Endothelial cell of umbilical vein (primary cell): ENCODE measurements around the gene TWF2. TPM values are rescaled to one million over a fixed set of nuclear protein-coding genes. Genes with fewer than 3 reads are reported as not detected.

ENCODE experiments used
- BruUV-seq: library from RNA; stranded (reverse); fragments of 400-500 nt; replicated peaks from 2 replicates; lab custom pipeline; 2021; lab: Mats Ljungman, UMichigan
- CTCF ChIA-PET: fragments of 300-600, 350-600 bp; sonication (Branson Sonifier 250); formaldehyde crosslinking; loops from one replicate; lab custom pipeline; 2021; ENCODE audit warnings: antibody characterized with exemption, inconsistent platforms; lab: Charles Lee
- POLR2A ChIA-PET: fragments of 300-600, 350-600 bp; sonication (Branson Sonifier 250); formaldehyde crosslinking; loops from one replicate; lab custom pipeline; 2021; ENCODE audit warnings: antibody characterized with exemption, inconsistent platforms; lab: Charles Lee
- DNase-seq: peaks from one replicate; pipeline ENCODE4 v3.0.0-alpha.2; 2011; ENCODE audit warnings: low read depth, low spot score
- FAIRE-seq: peaks from 2 replicates; lab custom pipeline; 2011; peaks lifted over from hg19 to GRCh38; lab: Jason Lieb, UNC
- H2AFZ ChIP-seq: 2 replicates; pipeline ENCODE4 v1.6.0; 2012; ENCODE audit warnings: low read depth, low read length, control low read depth, inconsistent platforms
- H3K27ac ChIP-seq: 2 replicates; pipeline ENCODE4 v1.5.1; 2011; ENCODE audit warnings: low read depth, mild to moderate bottlenecking, control low read depth, low read length, moderate library complexity; ENCODE audit not compliant: insufficient read depth
- H3K27me3 ChIP-seq, 2 experiments: 2 replicates each; pipeline versions ENCODE4 v1.6.0 to v1.6.1; 2011; ENCODE audit warnings: low read length in 2 of 2, mixed read lengths in 1 of 2; ENCODE audit not compliant: control insufficient read depth in 2 of 2, insufficient read depth in 2 of 2
- H3K36me3 ChIP-seq, 2 experiments: 2 replicates in 1 of 2; 3 replicates in 1 of 2; pipeline ENCODE4 v1.5.1; 2011; ENCODE audit warnings: low read length in 2 of 2, mild to moderate bottlenecking in 1 of 2, moderate library complexity in 1 of 2; ENCODE audit not compliant: control insufficient read depth in 2 of 2, insufficient read depth in 2 of 2; ENCODE audit errors: extremely low read depth in 1 of 2
- H3K4me1 ChIP-seq: 3 replicates; pipeline ENCODE4 v1.5.1; 2011; ENCODE audit warnings: mild to moderate bottlenecking, low read length; ENCODE audit not compliant: control insufficient read depth, insufficient read depth; ENCODE audit errors: extremely low read depth
- H3K4me2 ChIP-seq: 2 replicates; pipeline ENCODE4 v1.6.1; 2011; ENCODE audit warnings: low read length, control low read depth, mixed read lengths; ENCODE audit not compliant: insufficient read depth
- H3K4me3 ChIP-seq, 3 experiments: fragments of 200-600 bp in 1 of 3; sonication (generic), shearing (Covaris generic) in 1 of 3; replicated peaks in 1 of 3; 2 replicates each; pipeline ENCODE4 v1.5.1; 2011 to 2016; ENCODE audit warnings: control low read depth in 3 of 3, low read length in 3 of 3, mild to moderate bottlenecking in 2 of 3, inconsistent platforms in 1 of 3, low read depth in 1 of 3, moderate library complexity in 1 of 3; ENCODE audit not compliant: insufficient read depth in 1 of 3
- H3K79me2 ChIP-seq: 2 replicates; pipeline ENCODE4 v1.6.0; 2012; ENCODE audit warnings: low read length, inconsistent platforms; ENCODE audit not compliant: control insufficient read depth, insufficient read depth
- H3K9ac ChIP-seq: replicated peaks from 2 replicates; pipeline ENCODE3; 2011; ENCODE audit warnings: low read length, control low read depth; ENCODE audit not compliant: insufficient read depth; ENCODE audit errors: extremely low read depth
- H3K9me1 ChIP-seq: replicated peaks from 3 replicates; pipeline ENCODE4 v1.6.0; 2011; ENCODE audit warnings: mild to moderate bottlenecking, low read length; ENCODE audit not compliant: control insufficient read depth, insufficient read depth; ENCODE audit errors: extremely low read depth
- H3K9me3 ChIP-seq: replicated peaks from 2 replicates; pipeline ENCODE4 v1.5.1; 2012; ENCODE audit warnings: low read length, inconsistent platforms; ENCODE audit not compliant: control insufficient read depth, insufficient read depth
- H4K20me1 ChIP-seq: replicated peaks from 2 replicates; pipeline ENCODE3; 2011; ENCODE audit warnings: mild to moderate bottlenecking, low read length; ENCODE audit not compliant: control insufficient read depth, insufficient read depth; ENCODE audit errors: extremely low read depth
- CTCF ChIP-seq, 2 donors: IDR thresholded peaks; 1 replicate in 1 of 2; 2 replicates in 1 of 2; pipeline ENCODE4 v1.5.1; 2011; ENCODE audit warnings: low read length in 2 of 2, mild to moderate bottlenecking in 2 of 2, moderate library complexity in 2 of 2, control low read depth in 1 of 2, inconsistent platforms in 1 of 2, low read depth in 1 of 2; ENCODE audit not compliant: insufficient read depth in 1 of 2; ENCODE audit errors: extremely low read depth in 1 of 2
- EZH2 ChIP-seq: IDR thresholded peaks from 2 replicates; pipeline ENCODE4 v1.6.1; 2012; ENCODE audit warnings: borderline replicate concordance, low read depth, mild to moderate bottlenecking, moderate library complexity, low read length, inconsistent platforms; ENCODE audit not compliant: severe bottlenecking
- FOS ChIP-seq: IDR thresholded peaks from 2 replicates; pipeline ENCODE4 v1.6.1; 2011; ENCODE audit warnings: mild to moderate bottlenecking, low read length, moderate library complexity, borderline replicate concordance; ENCODE audit not compliant: insufficient read depth
- GATA2 ChIP-seq: IDR thresholded peaks from 2 replicates; pipeline ENCODE4 v1.7.0; 2011; ENCODE audit warnings: low read depth, mild to moderate bottlenecking, moderate library complexity, mixed read lengths, low read length; ENCODE audit not compliant: insufficient read length, insufficient read depth
- JUN ChIP-seq: IDR thresholded peaks from 2 replicates; pipeline ENCODE4 v1.6.1; 2011; ENCODE audit warnings: borderline replicate concordance, low read depth; ENCODE audit not compliant: insufficient read length, insufficient read depth
- MAX ChIP-seq: IDR thresholded peaks from 2 replicates; pipeline ENCODE4 v1.6.1; 2011; ENCODE audit not compliant: insufficient read depth, insufficient read length
- MYC ChIP-seq: IDR thresholded peaks from one replicate; pipeline ENCODE4 v1.6.1; 2011; ENCODE audit warnings: mild to moderate bottlenecking, low read depth, low read length
- POLR2A ChIP-seq: IDR thresholded peaks from 2 replicates; pipeline ENCODE4 v1.6.1; 2012; ENCODE audit warnings: low read depth, mild to moderate bottlenecking, control low read depth, low read length
- POLR2AphosphoS5 ChIP-seq: IDR thresholded peaks from 2 replicates; pipeline ENCODE4 v1.6.1; 2012; ENCODE audit warnings: low read depth, mild to moderate bottlenecking, control low read depth, low read length, moderate library complexity; ENCODE audit not compliant: insufficient read depth
- dilution Hi-C: fragments of 300-500 bp; cut with MboI; formaldehyde crosslinking; loops from one replicate; pipeline ENCODE4 v1.15.0; 2019; ENCODE audit warnings: low sequenced_read_pairs; ENCODE audit not compliant: extremely low pct_ligation_motif_present
- intact Hi-C: fragments of 100-400 bp; cut with micrococcal nuclease; formaldehyde crosslinking; loops from one replicate; pipeline ENCODE4 v1.10.0; 2022
- polyA plus RNA-seq, 4 experiments: library from polyadenylated mRNA; depleted of rRNA in 3 of 4; stranded (reverse) in 3 of 4; unstranded in 1 of 4; fragments of >200 nt; gene quantifications; 2 replicates each; pipeline versions ENCODE4 v1.2.1 to v1.2.3, GENCODE V29; 2011 to 2012; ENCODE audit warnings: missing spikeins in 1 of 4
- total RNA-seq: library from RNA; stranded (reverse); gene quantifications from 2 replicates; pipeline ENCODE4 v1.2.3, GENCODE V29; 2021

Gene TWF2
- total and polyA plus RNA-seq, 2 donors (not counting 3 experiments of a cell fraction or from before 2014, with no cell fraction given): 82.9 to 134 TPM

GRCh38 chr3:52225452-52226228 lies 13.3 kb downstream of the TWF2 start, which contains the start of gene TLR9:
Gene TLR9 (minus strand): TSS chr3:52225645. CDS start chr3:52225529, 116 bp downstream.
- H3K27ac ChIP-seq: no peak within 1 kb of the TSS
- ChIA-PET CTCF (interaction anchor here (1.1 to 9.7 kb wide), 3 partner anchors 12 to 114 kb away, joined by 3 to 133 read pairs (median 104); partner anchors contain the start of genes GLYCTK and TWF2), POLR2A (no interaction called here)
- no peak within 1 kb of the TSS for H2AFZ ChIP-seq
- intact Hi-C loops (no loop called here), dilution Hi-C loops (no loop called here)
- no peak within 1 kb of the TSS for H3K4me3 ChIP-seq
- no peak within 1 kb of the TSS for H3K4me2 ChIP-seq
- no peaks in the 10 kb centered on the region for H3K9me1 ChIP-seq
- FAIRE-seq (no peak), DNase-seq (no peak)
- H3K79me2 ChIP-seq: no peaks in the 10 kb centered on the region
- no peaks in the 10 kb centered on the region for H3K9me3 ChIP-seq
- no peaks in the 10 kb centered on the region for H3K4me1 ChIP-seq
- TF ChIP-seq MAX (no peak), JUN (no peak), MYC (no peak), POLR2A (no peak), GATA2 (no peak), EZH2 (no peak), CTCF (IDR thresholded peaks at IDR 0.05; ENCODE audit: extremely low read depth in 1 of 2, insufficient read depth in 1 of 2, low read depth in 1 of 2, low read length in 2 of 2) (no peak), FOS (no peak), POLR2AphosphoS5 (no peak)
- H4K20me1 ChIP-seq: no peaks in the 10 kb centered on the region
- H3K36me3 ChIP-seq: peaks cover 8 to 19% of the 10 kb centered on the region in 2 experiments
- H3K27me3 ChIP-seq: no peaks in the 10 kb centered on the region
- H3K9ac ChIP-seq: no peak within 1 kb of the TSS
- BruUV-seq: no TSS peak
